DOHH2 (cell line): Measurements from ENCODE around the gene VPREB3.

Experiments used
- EZH2phosphoT487 ChIP-seq: fragments of 200-600 bp; sonication (generic); IDR thresholded peaks from 2 replicates; pipeline ENCODE4 v1.6.1; 2017; ENCODE audit warnings: borderline replicate concordance, mild to moderate bottlenecking, antibody characterized with exemption, low read length, moderate library complexity, mixed read lengths
- TF ChIP-seq, protein P1 (sequence below): fragments of 200-600 bp; sonication (generic); IDR thresholded peaks from one replicate; pipeline ENCODE4 v1.5.1; 2014; ENCODE audit warnings: antibody characterized with exemption, mild to moderate bottlenecking, low read depth, low read length; ENCODE audit not compliant: poor library complexity, severe bottlenecking

DNA sequence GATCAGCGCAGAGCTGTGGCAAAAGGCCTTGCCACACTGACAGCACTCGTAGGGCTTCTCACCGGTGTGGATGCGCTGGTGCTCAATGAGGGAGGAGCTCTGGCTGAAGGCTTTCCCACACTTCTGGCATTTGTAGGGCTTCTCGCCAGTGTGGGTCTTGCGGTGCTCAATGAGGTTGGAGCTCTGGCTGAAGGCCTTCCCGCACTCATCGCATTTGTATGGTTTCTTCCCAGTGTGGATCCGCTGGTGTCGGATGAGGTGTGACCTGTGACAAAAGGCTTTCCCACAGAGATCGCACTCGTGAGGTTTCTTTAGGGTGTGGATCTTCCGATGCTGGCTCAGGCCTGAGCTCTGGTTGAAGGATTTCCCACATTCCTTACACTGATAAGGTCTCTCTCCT is 10.2 kb downstream of the VPREB3 start:
- TF ChIP-seq, protein P1, sequence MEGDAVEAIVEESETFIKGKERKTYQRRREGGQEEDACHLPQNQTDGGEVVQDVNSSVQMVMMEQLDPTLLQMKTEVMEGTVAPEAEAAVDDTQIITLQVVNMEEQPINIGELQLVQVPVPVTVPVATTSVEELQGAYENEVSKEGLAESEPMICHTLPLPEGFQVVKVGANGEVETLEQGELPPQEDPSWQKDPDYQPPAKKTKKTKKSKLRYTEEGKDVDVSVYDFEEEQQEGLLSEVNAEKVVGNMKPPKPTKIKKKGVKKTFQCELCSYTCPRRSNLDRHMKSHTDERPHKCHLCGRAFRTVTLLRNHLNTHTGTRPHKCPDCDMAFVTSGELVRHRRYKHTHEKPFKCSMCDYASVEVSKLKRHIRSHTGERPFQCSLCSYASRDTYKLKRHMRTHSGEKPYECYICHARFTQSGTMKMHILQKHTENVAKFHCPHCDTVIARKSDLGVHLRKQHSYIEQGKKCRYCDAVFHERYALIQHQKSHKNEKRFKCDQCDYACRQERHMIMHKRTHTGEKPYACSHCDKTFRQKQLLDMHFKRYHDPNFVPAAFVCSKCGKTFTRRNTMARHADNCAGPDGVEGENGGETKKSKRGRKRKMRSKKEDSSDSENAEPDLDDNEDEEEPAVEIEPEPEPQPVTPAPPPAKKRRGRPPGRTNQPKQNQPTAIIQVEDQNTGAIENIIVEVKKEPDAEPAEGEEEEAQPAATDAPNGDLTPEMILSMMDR = no peak
- TF ChIP-seq EZH2phosphoT487 = no peak
